ENCODE data around the gene NR6A1.
A peak's percentile ranks its signal among the peaks of the same experiment; 100 is the strongest.
"Not testable (repeated sequence)": the region's sequence is repeated elsewhere in the genome, so short reads cannot be mapped to it uniquely, and the experiment has no call there.

The NR6A1 gene

GRCh38 chr9:124774129-124774978 is 3.2 kb upstream of the NR6A1 start:
- DNase-seq = peak; percentile 53

GRCh38 chr9:124773473-124774128 is 2.5 kb upstream of the NR6A1 start:
- no peak for DNase-seq

GRCh38 chr9:124772877-124773276 is 1.8 kb upstream of the NR6A1 start:
- not testable (repeated sequence) for DNase-seq

DNA sequence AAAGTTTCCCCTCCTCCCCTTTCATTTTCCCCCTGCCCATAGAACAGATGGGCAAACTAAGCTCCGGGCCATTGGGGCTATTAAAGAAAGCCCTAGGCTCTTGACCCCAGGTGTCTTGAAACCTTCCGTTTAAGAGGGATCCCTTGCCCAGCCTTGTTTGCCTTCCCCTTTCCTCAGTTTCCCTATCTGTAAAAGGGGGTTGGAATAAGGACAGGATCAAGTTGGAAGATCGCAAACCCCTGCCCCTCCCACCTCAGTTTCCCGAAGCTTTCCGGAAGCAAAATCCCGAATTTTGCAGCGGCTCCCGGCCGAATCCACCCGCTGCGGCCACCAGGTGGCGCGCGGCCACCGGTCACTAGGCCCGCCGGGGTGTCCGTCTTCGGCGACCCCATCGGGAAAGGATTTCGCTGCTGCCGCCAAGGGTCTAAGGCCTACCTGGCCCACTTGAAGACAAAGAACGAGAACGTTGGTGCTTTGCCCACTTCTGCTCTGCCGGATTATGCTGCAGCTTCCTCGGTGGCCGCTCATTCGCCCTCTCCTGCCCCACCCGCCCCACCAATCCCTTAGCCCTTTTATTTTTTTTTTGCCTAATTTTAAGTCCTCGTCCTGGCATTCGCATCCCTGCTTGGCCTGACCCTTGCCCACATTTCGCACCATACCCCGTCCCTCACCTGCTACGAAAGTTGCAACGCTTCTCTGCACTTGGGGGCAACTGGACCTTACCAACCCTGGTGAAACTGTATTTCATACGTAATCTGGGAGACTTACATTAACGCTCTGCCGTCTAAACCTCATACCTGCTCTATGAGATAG is 962 bp upstream of the NR6A1 start:
- DNase-seq = peak; percentile 32

- no peak for DNase-seq
These were observed 621 bp downstream of the NR6A1 start for GRCh38 chr9:124770359-124771020.

GRCh38 chr9:124769549-124770358 is 1.4 kb downstream of the NR6A1 start:
- DNase-seq = no peak

GRCh38 chr9:124768750-124769548 is 2.2 kb downstream of the NR6A1 start:
- DNase-seq = no peak

DNA sequence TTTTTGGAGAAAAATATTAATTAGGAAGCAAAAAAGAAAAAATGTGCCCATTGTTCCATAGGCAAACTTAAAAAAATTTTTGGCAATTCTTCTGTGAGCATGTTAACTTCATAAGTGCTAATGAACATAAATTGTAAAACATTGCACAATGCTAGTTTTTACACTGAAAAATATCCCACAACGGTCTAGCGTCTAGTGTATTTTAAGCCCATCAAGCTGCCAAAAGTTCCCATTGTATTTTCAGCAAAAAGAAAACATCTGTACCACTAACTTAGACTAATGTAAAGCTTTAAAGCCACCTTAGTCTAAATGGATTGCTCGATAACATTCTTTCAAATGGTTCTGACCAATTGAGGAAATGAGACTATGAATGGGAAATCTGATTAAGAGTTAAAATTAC is 2.8 kb downstream of the NR6A1 start:
- no peak for DNase-seq

- no peak for DNase-seq
These were observed 3.3 kb downstream of the NR6A1 start for GRCh38 chr9:124767821-124768220.

DNA sequence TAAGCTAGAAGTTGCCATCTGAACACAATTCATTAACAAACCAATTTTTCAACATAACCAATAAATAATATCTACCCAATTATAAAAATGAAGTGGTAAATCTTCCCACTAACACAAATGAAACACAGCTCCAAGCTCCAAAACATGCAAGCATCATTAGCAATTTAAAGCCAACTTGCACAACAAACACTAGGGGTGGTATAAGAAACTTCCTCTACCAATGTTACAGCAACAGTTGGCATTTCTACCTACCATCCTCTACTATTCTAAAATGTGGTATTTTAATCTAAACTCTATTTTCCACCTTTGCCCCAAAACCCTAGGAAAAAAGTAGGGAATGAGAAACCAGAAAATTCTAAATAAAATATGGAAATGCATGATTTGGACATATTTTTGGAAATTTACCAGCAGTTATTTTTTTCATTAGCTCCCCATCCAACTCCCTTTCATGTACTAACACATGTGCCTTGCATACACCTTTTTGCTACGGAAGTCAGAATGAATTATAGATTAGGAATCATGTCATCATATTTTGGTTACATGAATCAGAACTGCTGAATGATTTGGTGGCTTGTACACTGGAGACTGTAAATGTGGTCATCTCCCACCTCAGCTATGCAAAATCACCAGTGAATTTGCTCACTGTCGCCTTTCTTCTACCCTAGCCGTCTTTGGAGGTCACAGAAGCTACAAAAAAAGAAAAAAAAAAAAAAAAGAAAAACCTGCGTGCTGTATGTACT is 4.1 kb downstream of the NR6A1 start:
- DNase-seq = no peak

DNA sequence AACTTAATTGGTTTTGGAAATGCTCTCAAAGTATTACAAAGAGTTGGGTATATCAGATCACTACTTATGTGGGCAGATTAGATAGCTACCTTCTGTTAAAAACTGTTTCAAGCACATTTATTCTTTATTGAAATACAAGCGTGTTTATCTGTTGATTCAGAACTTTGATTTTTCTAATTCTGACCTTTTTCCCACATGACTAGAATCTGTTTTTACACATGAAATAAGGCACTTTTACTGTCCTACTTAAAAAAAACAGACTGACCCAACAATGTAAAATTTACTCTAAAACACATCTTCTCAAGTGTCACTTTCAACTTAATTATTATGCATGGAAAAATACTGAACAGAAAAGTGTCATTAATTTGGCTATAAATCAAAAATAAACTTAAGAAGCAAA is 4.8 kb downstream of the NR6A1 start:
- no peak for DNase-seq

GRCh38 chr9:124765439-124765835 is 5.7 kb downstream of the NR6A1 start:
- no peak for DNase-seq

DNA sequence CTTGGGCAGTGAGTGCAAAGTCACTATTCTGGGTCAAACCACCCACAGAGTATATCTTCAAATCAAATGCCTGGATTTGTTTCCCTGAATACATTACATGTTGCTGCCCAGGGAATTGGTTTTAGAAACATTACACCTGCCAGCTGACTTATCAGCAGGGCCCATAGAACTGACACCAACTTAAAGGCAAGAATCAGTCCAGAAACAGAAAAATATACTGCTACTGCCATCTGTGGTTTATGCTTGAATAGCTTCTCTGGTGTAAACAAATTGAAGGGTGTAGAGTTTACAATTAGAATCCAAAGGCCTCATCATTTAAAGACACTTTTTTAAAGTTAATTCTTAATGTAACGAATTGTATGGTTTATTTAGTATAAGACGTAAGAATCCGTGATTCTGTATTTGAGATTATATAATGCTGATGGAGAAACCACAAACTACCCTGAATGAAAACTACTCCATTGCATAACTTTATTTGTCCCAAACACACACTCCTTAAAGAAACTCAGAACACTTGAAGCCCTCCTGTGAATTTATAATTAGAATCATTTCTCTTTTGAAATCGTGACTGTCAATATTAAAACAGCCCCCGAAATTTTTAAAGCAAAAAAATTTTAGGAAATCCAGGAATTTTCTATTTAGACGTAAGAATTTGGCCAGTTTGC is 6.2 kb downstream of the NR6A1 start:
- no peak for DNase-seq

DNA sequence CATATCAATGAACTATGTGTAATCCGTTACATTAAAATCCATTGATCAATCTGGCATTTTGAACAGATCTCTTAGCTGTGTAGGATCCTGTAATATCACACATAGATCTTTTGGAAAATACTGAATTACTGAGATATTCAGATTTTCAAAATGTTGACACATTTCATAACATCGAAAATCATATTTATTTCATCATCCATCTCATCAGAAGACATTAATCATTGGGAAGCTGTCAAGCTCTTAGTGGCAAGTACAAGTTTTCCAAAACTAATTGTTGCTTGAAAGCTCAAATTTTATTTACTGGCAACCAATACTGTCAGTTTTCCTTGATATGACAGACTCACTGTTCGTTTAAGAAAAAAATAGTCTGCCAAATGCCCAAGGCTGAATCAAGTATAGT is 8.5 kb downstream of the NR6A1 start:
- DNase-seq = no peak

GRCh38 chr9:124761710-124762109 is 9.4 kb downstream of the NR6A1 start:
- no peak for DNase-seq

DNA sequence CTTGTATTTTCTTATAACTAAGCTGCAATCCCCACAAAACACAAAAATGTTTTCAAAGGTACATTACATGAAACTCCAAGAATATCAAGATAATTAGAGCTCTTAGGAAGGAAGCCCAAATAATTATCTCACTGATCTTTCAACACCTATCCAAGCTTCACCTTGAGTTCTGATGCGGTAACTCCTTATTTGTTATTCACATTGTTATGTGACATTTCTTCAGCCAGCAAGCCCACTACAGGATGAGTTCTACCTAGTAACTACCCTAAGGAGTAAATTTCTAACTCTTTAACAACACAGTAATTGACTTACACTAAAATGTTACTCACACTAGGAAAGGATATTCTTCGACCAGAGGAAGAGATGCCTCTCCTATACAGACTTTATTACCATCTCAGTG is 9.9 kb downstream of the NR6A1 start:
- no peak for DNase-seq

- DNase-seq = no peak
These were observed 10.4 kb downstream of the NR6A1 start for GRCh38 chr9:124760719-124761118.

GRCh38 chr9:124759327-124759726 is 11.8 kb downstream of the NR6A1 start:
- no peak for DNase-seq

DNA sequence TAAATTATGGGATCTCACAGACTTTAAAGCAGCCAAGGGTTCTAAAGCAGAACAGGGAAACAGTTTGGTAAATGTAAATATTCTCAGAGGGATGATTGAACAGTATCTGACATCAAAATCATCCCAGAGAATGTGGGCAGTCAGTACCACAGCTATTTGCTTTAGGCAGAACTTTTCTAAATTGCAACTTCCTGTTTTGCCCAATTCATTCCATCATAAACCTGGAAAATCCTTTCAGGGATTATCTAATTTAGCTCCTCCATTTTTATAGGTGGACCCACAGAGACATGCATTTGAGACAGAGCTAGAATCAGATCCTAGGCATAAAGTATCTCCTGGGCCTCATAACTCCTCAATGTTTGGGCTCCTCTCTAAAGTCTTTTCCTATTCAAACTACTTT is 12.4 kb downstream of the NR6A1 start:
- DNase-seq = no peak

DNA sequence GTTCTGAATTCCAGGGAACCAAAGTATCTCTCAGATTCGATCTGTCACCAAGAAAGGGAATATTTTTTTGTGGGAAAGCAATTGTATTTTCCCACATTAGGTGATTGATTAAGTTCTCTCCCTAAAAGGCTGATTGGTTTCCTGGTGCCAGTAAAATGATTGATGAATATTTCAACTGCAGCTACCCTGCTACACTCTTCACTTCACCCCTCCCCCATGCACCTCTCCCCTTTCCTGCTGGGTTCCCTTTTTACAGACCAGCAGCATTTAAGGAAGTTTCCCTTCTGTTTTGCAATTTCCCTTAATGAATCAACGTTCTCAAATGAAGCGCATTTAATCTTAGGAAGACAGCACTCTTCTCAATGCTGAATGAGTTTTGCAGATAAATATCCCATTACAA is 13.1 kb downstream of the NR6A1 start:
- DNase-seq = no peak

Data from DMS79 treated with DMSO at 0.1 percent for 48 hours (cell line).